Esophagus squamous epithelium (tissue), 4 donors: ENCODE data around the gene DAPP1.

ENCODE experiments used
- CTCF ChIP-seq, 6 experiments: fragments of 450-650 bp in 4 of 6; fragments of 200-600 bp in 2 of 6; sonication (generic) in 2 of 6; IDR thresholded peaks; one replicate each; pipeline ENCODE4 v1.5.1; 2016 to 2019; ENCODE audit warnings: antibody characterized with exemption in 6 of 6, mild to moderate bottlenecking in 4 of 6, moderate library complexity in 4 of 6
- POLR2A ChIP-seq, 4 donors: fragments of 450-650 bp; IDR thresholded peaks; one replicate each; pipeline ENCODE4 v1.6.1; 2017; ENCODE audit warnings: antibody characterized with exemption in 4 of 4, mild to moderate bottlenecking in 4 of 4, moderate library complexity in 3 of 4

- TF ChIP-seq CTCF (IDR thresholded peaks at IDR 0.05), result no peak
- TF ChIP-seq POLR2A (IDR thresholded peaks at IDR 0.05), result no peak
These were observed 44.7 kb downstream of the DAPP1 start for GRCh38 chr4:99861120-99861905.
